ENCODE data around the gene BMP8A. TPM values are rescaled to one million over a fixed set of nuclear protein-coding genes. Genes with fewer than 3 reads are reported as not detected.
"Not testable (repeated sequence)": the region's sequence is repeated elsewhere in the genome, so short reads cannot be mapped to it uniquely, and the experiment has no call there.

The BMP8A gene
- polyA plus RNA-seq, 4 donors: 0.14 to 0.93 (median 0.34) TPM

- DNase-seq (ENCODE audit: low read depth in 4 of 4, low spot score in 3 of 4): not testable (repeated sequence)
Measured at GRCh38 chr1:39504436-39504835, 13.0 kb downstream of the BMP8A start.

GRCh38 chr1:39505289-39505688 lies 13.9 kb downstream of the BMP8A start:
- no peak for DNase-seq (ENCODE audit: low read depth in 4 of 4, low spot score in 3 of 4)

GRCh38 chr1:39507230-39507928 lies 15.9 kb downstream of the BMP8A start:
- DNase-seq (ENCODE audit: low read depth in 4 of 4, low spot score in 3 of 4): no peak

- DNase-seq (ENCODE audit: low read depth in 4 of 4, low spot score in 3 of 4): no peak
Measured at GRCh38 chr1:39508266-39508665, 16.8 kb downstream of the BMP8A start.

GRCh38 chr1:39508857-39509305 lies 17.4 kb downstream of the BMP8A start:
- DNase-seq (ENCODE audit: low read depth in 4 of 4, low spot score in 3 of 4): no peak

- no peak for DNase-seq (ENCODE audit: low read depth in 4 of 4, low spot score in 3 of 4)
Measured at GRCh38 chr1:39509360-39510009, 18.0 kb downstream of the BMP8A start.

- DNase-seq (ENCODE audit: low read depth in 4 of 4, low spot score in 3 of 4): not testable (repeated sequence)
Measured at GRCh38 chr1:39510570-39511186, 19.2 kb downstream of the BMP8A start.

GRCh38 chr1:39511477-39511876 lies 20.0 kb downstream of the BMP8A start:
- DNase-seq (ENCODE audit: low read depth in 4 of 4, low spot score in 3 of 4): not testable (repeated sequence)

GRCh38 chr1:39512234-39512847 lies 20.9 kb downstream of the BMP8A start:
- DNase-seq (ENCODE audit: low read depth in 4 of 4, low spot score in 3 of 4): not testable (repeated sequence)

GRCh38 chr1:39514710-39515124 lies 23.3 kb downstream of the BMP8A start:
- not testable (repeated sequence) for DNase-seq (ENCODE audit: low read depth in 4 of 4, low spot score in 3 of 4)

- DNase-seq (ENCODE audit: low read depth in 4 of 4, low spot score in 3 of 4): not testable (repeated sequence)
Measured at GRCh38 chr1:39515131-39516086, 24.0 kb downstream of the BMP8A start.

- DNase-seq (ENCODE audit: low read depth in 4 of 4, low spot score in 3 of 4): not testable (repeated sequence)
Measured at GRCh38 chr1:39516841-39517240, 25.4 kb downstream of the BMP8A start.

GRCh38 chr1:39517936-39518335 lies 26.5 kb downstream of the BMP8A start:
- DNase-seq (ENCODE audit: low read depth in 4 of 4, low spot score in 3 of 4): not testable (repeated sequence)

- DNase-seq (ENCODE audit: low read depth in 4 of 4, low spot score in 3 of 4): not testable (repeated sequence)
Measured at GRCh38 chr1:39519376-39519775, 27.9 kb downstream of the BMP8A start.

- DNase-seq (ENCODE audit: low read depth in 4 of 4, low spot score in 3 of 4): not testable (repeated sequence)
Measured at GRCh38 chr1:39522221-39522620, 30.8 kb downstream of the BMP8A start.

- no peak for DNase-seq (ENCODE audit: low read depth in 4 of 4, low spot score in 3 of 4)
Measured at GRCh38 chr1:39522661-39523567, 31.5 kb downstream of the BMP8A start.

- DNase-seq (ENCODE audit: low read depth in 4 of 4, low spot score in 3 of 4): no peak
Measured at GRCh38 chr1:39524171-39524570, 32.7 kb downstream of the BMP8A start.

- DNase-seq (ENCODE audit: low read depth in 4 of 4, low spot score in 3 of 4): no peak
Measured at GRCh38 chr1:39524591-39525365, 33.3 kb downstream of the BMP8A start.
